ENCODE results near the gene CDC42BPG. TPM values are rescaled to one million over a fixed set of nuclear protein-coding genes. Genes with fewer than 3 reads are reported as not detected.

CDC42BPG gene
- total RNA-seq, 2 experiments from 2014 or later, result 0.42 to 1.3 TPM

DNA sequence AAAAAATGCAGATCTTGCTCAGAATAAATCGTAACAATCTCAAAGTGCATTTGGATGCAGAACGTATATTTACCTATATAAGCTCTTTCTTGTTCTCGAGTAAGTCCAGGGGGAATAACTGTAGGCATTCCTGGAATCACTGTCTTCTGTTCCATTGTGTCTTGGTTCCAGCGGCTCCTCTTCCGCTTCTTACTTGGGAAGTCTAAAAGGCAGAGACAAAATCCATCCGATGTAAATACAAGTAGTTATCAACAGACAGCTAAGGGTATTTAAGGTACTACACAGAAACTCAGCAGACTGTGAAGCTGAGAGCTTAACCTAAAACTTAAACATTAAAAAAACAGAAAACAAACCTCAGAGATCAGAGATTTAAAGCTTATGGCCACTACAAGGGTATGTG lies 68.0 kb downstream of the CDC42BPG start:
- Mint-ChIP-seq H3K9me3 (no peaks in the 10 kb centered on the region), H3K27ac (peak overlapping the region; percentile 74), H3K4me3 (peak overlapping the region; percentile 97), H3K27me3 (no peaks in the 10 kb centered on the region), H3K36me3 (ENCODE audit: low read depth) (peaks cover 61% of the 10 kb centered on the region), H3K4me1 (peaks cover 77% of the 10 kb centered on the region)
- POLR2A ChIA-PET, result interaction anchor here (1.7 kb wide), 1 partner anchor 32 kb away, joined by 6 read pairs; no protein-coding TSS in a partner anchor
- CTCF ChIA-PET, result interaction anchor here (0.9 to 7.6 kb wide), 4 partner anchors 9 to 76 kb away, joined by 3 to 51 read pairs (median 4); no protein-coding TSS in a partner anchor
- no peak for DNase-seq

DNA sequence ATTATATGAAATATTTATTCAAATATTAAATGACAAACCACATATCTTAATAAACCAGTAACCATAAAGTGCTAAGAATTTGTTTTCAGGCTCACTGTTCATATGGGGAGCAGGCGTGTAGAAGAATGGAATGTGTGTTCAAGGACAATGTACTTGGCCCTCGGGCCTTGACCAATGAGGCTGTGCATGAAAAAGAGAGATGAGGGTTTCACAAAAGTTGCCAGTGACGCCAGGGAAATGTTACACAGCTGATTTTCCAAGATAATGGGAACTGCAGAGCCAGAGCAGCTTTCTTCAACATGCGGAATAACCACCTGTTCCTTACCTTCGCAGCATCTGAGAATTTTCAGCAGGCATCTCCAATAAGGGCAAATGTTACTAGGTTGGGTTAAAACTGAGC lies 70.3 kb downstream of the CDC42BPG start:
- CTCF ChIA-PET, result interaction anchor here (1.1 to 7.6 kb wide), 3 partner anchors 12 to 85 kb away, joined by 3 to 51 read pairs (median 4); partner anchors contain the start of gene RASGRP2

More for the DNA sequence above, 70.3 kb downstream of the CDC42BPG start:
- POLR2A ChIA-PET, result no interaction called here
- Mint-ChIP-seq H3K36me3 (ENCODE audit: low read depth) (peaks cover 83% of the 10 kb centered on the region), H3K27me3 (no peaks in the 10 kb centered on the region), H3K4me1 (peaks cover 73% of the 10 kb centered on the region), H3K4me3 (no peak overlapping the region), H3K27ac (no peak overlapping the region), H3K9me3 (no peaks in the 10 kb centered on the region)
- no peak for DNase-seq

Other genes starting within 250 kb of the CDC42BPG start
- under 1 TPM; 0.07 to 0.15 TPM for gene NRXN2, start 121.5 kb downstream of the CDC42BPG start, total RNA-seq
- gene RASGRP2, start 100.5 kb downstream of the CDC42BPG start, total RNA-seq, result 100 to 1,000 TPM; 293 to 300 TPM
- gene PYGM, start 84.7 kb downstream of the CDC42BPG start, total RNA-seq, result 1 to 10 TPM; 3.9 to 4.3 TPM
- gene SF1, start 66.1 kb downstream of the CDC42BPG start, total RNA-seq, result 100 to 1,000 TPM; 435 to 456 TPM
- 10 to 100 TPM; 86.6 to 91.2 TPM for gene MAP4K2, start 41.4 kb downstream of the CDC42BPG start, total RNA-seq
- gene MEN1, start 34.1 kb downstream of the CDC42BPG start, total RNA-seq, result 10 to 100 TPM; 35.1 to 38.7 TPM
- 100 to 1,000 TPM; 131 to 149 TPM for gene EHD1, start 34.0 kb upstream of the CDC42BPG start, total RNA-seq
- 10 to 100 TPM; 23.0 to 25.7 TPM for gene ATG2A, start 72.6 kb upstream of the CDC42BPG start, total RNA-seq
- 10 to 100 TPM; 12.0 to 13.7 TPM for gene PPP2R5B, start 80.0 kb upstream of the CDC42BPG start, total RNA-seq
- not detected for gene GPHA2, start 91.2 kb upstream of the CDC42BPG start, total RNA-seq
- under 1 TPM; 0.20 to 0.54 TPM for gene MAJIN, start 127.5 kb upstream of the CDC42BPG start, total RNA-seq
- under 1 TPM in 1 of 2 experiments, not detected in 1; 0.10 TPM for gene BATF2, start 152.3 kb upstream of the CDC42BPG start, total RNA-seq
- 10 to 100 TPM; 62.4 to 65.3 TPM for gene ARL2, start 169.5 kb upstream of the CDC42BPG start, total RNA-seq
- 10 to 100 TPM; 28.3 to 34.8 TPM for gene SNX15, start 182.8 kb upstream of the CDC42BPG start, total RNA-seq
- 10 to 100 TPM; 35.9 to 40.5 TPM for gene SAC3D1, start 196.6 kb upstream of the CDC42BPG start, total RNA-seq
- 1 to 10 TPM; 6.3 to 7.3 TPM for gene NAALADL1, start 213.9 kb upstream of the CDC42BPG start, total RNA-seq
- gene CDCA5, start 239.4 kb upstream of the CDC42BPG start, total RNA-seq, result 100 to 1,000 TPM; 105 to 109 TPM
- gene ZFPL1, start 239.6 kb upstream of the CDC42BPG start, total RNA-seq, result 10 to 100 TPM; 27.2 to 29.8 TPM